Choroid plexus epithelial cell (primary cell): ENCODE measurements around the gene TBXAS1.

Experiments used
- DNase-seq: peaks from one replicate; pipeline ENCODE4 v3.0.0-alpha.2; 2010; ENCODE audit warnings: low read depth
- H3K4me3 ChIP-seq: 2 replicates; pipeline ENCODE4 v1.5.1; 2011; ENCODE audit warnings: low read depth, mild to moderate bottlenecking, control low read depth, low read length, moderate library complexity
- TF ChIP-seq, protein P1 (sequence below): conservative IDR thresholded peaks from 2 replicates; pipeline ENCODE4 v1.5.1; 2011; ENCODE audit warnings: low read depth, mild to moderate bottlenecking, control low read depth, inconsistent platforms, low read length, moderate library complexity

TBXAS1 gene

DNA sequence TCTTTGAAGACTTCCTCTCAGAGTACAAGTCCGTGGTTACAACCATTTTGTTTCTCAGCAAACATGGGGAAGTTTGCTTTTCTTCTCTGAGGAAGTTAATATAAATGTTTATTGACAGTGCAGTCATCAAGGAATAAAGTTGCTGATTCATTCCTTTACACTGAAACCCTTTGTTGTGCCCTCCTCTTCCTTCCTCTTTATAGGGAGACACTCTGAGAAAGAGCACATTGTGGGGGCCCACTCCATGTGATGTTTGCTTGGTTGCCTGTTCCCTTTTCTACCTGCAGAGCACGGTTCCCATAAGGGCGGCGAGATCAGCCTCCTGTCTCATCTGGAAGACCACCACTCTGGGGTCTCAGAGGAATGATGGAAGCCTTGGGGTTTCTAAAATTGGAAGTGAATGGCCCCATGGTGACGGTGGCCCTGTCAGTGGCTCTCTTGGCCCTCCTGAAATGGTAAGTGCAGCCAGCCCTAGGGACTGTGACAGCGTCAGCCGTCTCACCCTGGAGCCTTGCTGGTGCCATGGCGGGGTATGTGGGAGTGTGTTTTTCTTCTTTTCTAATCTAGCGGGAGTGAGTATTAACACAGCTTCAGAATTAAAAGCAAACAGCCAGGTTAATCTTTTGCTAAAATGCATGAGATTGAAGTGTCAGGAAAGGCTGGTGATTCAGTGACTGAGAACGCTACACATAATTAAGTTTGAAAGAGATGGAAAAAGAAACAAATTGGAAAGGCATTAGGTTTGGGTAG, at the start of gene TBXAS1:
Gene TBXAS1, plus strand, starts transcription at position 240 of the 750 bp plus-strand sequence. Its CDS starts 127 bp downstream, at position 367.
- TF ChIP-seq, protein P1, sequence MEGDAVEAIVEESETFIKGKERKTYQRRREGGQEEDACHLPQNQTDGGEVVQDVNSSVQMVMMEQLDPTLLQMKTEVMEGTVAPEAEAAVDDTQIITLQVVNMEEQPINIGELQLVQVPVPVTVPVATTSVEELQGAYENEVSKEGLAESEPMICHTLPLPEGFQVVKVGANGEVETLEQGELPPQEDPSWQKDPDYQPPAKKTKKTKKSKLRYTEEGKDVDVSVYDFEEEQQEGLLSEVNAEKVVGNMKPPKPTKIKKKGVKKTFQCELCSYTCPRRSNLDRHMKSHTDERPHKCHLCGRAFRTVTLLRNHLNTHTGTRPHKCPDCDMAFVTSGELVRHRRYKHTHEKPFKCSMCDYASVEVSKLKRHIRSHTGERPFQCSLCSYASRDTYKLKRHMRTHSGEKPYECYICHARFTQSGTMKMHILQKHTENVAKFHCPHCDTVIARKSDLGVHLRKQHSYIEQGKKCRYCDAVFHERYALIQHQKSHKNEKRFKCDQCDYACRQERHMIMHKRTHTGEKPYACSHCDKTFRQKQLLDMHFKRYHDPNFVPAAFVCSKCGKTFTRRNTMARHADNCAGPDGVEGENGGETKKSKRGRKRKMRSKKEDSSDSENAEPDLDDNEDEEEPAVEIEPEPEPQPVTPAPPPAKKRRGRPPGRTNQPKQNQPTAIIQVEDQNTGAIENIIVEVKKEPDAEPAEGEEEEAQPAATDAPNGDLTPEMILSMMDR = no peak
- H3K4me3 ChIP-seq = no peak within 1 kb of the TSS
- DNase-seq = no peak

DNA sequence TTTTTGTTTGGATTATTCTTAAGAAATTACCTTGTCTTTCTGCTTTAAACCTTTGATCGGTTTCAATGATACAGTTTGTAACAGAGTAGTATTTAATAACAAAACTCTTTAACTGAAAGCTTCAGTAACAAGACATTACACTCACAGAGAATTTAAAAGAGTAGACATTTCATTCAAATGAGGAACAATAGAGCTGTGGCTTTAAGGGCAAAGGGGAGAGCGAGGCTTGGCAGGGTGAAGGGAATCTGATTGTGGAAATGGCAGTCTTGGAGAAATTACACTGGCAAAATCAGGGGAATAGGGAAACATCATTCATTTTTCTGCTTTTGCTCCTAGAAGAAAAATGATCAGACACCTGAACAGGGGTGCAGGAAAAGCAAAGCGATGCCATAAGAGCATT, 46.1 kb upstream of the TBXAS1 start:
- TF ChIP-seq, protein P1 = no peak
- no peak for DNase-seq
- no peak overlapping the region for H3K4me3 ChIP-seq

- no peak for DNase-seq
- H3K4me3 ChIP-seq = no peak overlapping the region
- TF ChIP-seq, protein P1 = no peak
These were observed 45.2 kb upstream of the TBXAS1 start for GRCh38 chr7:139783647-139784385.

DNA sequence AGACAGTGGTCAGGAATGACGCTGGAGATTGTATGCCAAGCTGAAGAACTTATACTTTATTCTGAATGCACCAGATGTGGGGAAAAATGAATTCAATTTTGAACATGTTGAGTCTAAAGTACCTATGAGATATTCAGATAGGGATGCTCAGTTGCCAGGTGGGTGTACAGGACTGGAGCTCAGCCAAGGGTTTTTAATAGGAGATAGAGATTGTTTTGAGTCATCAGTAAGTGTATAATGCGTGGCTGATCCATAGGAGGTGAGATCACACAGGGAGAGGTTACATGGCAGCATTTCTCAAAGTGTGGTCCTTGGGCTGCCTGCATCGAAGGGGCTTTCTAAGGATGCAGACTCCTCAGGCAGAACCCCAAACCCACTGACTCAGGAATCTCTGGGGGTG, 44.4 kb upstream of the TBXAS1 start:
- DNase-seq = no peak
- H3K4me3 ChIP-seq = no peak overlapping the region
- TF ChIP-seq, protein P1 = no peak

DNA sequence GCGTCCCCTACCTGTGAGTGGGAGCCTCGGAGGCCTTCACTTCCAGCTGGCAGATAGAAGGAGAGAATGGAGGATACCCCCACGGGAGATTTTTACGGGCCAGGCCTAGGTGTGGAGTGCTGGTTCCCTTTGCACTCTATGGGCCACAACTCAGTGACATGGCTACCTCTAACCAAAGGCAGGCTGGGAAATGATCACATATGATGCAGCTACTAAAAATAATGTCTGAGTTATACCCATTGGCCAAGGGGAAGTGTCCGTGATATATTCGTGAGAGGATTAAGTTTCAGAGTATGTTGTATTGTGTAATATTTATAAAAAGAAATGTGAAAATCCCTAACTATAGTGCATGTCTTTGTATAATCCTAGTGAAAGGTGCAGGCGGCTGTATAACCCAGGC, 37.7 kb upstream of the TBXAS1 start:
- no peak overlapping the region for H3K4me3 ChIP-seq
- TF ChIP-seq, protein P1 = no peak
- DNase-seq = no peak

GRCh38 chr7:139797607-139798006, 31.5 kb upstream of the TBXAS1 start:
- no peak for DNase-seq
- TF ChIP-seq, protein P1 = no peak
- H3K4me3 ChIP-seq = no peak overlapping the region
